HUES48 (cell line): Measurements from ENCODE around the gene HEXB.

Experiments used
- H3K27ac ChIP-seq: one replicate; pipeline ENCODE4 v1.7.0; 2013; ENCODE audit warnings: low read depth, low read length, inconsistent platforms
- H3K27me3 ChIP-seq: 2 replicates; pipeline ENCODE4 v1.6.1; 2013; ENCODE audit warnings: mild to moderate bottlenecking, low read length; ENCODE audit not compliant: control insufficient read depth, insufficient read depth
- H3K36me3 ChIP-seq: 2 replicates; pipeline ENCODE4 v1.6.1; 2013; ENCODE audit warnings: low read length; ENCODE audit not compliant: control insufficient read depth, insufficient read depth
- H3K4me1 ChIP-seq: 2 replicates; pipeline ENCODE4 v1.6.1; 2013; ENCODE audit warnings: mild to moderate bottlenecking, low read length; ENCODE audit not compliant: control insufficient read depth, insufficient read depth
- H3K4me3 ChIP-seq: 2 replicates; pipeline ENCODE4 v1.5.1; 2013; ENCODE audit warnings: mild to moderate bottlenecking, low read depth, low read length
- H3K9ac ChIP-seq: 2 replicates; pipeline ENCODE4 v1.6.1; 2013; ENCODE audit warnings: mild to moderate bottlenecking, low read depth, low read length, moderate library complexity
- H3K9me3 ChIP-seq: 2 replicates; pipeline ENCODE4 v1.6.1; 2013; ENCODE audit warnings: low read length; ENCODE audit not compliant: control insufficient read depth, insufficient read depth

Gene HEXB

DNA sequence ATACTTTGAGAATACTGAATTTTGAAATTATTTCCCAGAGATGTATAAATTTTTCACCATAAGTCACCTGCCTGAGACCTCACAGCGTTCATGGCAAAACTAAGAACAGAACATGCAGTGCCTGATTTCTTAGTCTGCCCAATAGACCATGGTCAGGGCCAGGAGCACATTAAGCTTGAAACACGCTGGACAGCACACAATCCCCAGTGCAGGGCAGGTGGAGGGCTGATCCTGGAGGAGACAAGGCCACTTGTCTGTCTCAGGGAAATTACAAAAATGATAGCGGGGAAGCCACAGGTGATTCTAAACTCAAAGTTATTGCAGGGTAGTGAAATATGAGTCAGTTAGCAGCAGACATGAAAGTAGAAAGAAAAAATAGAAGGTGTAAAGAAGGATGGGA is 25.9 kb upstream of the HEXB start:
- H3K27me3 ChIP-seq: no peaks in the 10 kb centered on the region
- H3K4me1 ChIP-seq: no peaks in the 10 kb centered on the region
- no peak overlapping the region for H3K27ac ChIP-seq
- H3K36me3 ChIP-seq: no peaks in the 10 kb centered on the region
- 0 out of 2 replicates have a peak, but pooled peaks cover 4% of the 10 kb centered on the region for H3K9me3 ChIP-seq
- H3K4me3 ChIP-seq: no peak overlapping the region
- H3K9ac ChIP-seq: no peak overlapping the region

DNA sequence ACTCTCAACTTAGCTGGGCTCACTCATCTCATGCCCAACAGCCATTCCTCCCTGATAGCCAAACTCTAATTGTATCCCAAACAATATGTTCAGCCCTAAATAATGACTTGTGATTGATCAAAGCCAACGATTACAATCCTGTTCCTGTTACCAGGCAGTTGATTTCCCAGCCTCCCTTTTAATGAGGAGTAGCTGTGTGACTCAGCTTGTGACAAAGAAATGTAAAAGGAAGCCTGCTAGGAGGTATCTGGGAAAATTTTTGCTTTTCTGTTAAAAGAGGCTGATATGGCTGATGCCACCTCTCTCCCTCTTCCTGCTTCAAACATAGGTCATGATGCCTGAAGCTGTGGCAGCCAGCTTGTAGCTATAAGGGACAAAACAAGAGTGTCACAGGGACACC is 24.9 kb upstream of the HEXB start:
- no peak overlapping the region for H3K4me3 ChIP-seq
- 0 out of 2 replicates have a peak, but pooled peaks cover 4% of the 10 kb centered on the region for H3K9me3 ChIP-seq
- no peaks in the 10 kb centered on the region for H3K36me3 ChIP-seq
- H3K27ac ChIP-seq: no peak overlapping the region
- no peaks in the 10 kb centered on the region for H3K27me3 ChIP-seq
- H3K4me1 ChIP-seq: no peaks in the 10 kb centered on the region
- H3K9ac ChIP-seq: no peak overlapping the region

DNA sequence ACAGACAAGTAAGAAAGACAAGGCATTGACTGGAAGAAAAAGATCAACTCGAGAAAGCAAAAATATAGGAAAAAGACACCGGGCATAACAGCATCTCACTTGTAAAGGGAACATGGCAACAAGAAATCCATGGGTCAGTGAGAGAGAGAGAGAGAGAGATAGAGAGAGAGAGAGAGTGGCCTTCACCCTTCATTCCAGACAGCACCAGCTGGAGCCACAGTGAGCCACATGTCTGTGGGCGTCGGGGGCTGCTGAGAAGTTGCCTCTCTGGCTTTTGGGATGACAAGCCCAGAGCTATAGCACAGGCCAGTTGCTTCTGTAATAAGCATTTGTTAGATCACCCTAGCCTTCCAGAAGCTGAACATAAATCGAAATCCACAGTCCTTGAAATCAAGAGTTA is 24.2 kb upstream of the HEXB start:
- Histone ChIP-seq H3K4me3 (no peak overlapping the region), H3K4me1 (no peaks in the 10 kb centered on the region), H3K9me3 (0 out of 2 replicates have a peak, but pooled peaks cover 4% of the 10 kb centered on the region)

DNA sequence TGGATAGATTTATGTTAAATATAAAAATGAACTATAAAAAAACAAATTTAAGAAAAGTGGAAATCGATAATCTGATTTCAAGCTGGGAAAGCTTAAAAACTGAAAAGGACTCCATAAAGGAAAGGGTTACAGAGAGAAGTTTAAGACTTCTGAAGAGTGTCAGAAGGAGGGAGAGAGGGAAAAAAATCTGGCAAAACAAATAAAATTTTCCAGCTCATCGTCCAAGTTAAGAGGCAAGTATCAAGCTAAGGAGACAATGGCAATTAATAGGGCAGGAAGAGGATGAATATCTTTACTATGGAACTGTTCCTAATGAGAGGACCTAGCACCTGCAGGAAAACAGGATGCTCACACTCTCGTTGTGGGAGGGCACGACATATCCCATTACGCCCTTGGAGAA is 20.5 kb upstream of the HEXB start:
- no peaks in the 10 kb centered on the region for H3K27me3 ChIP-seq
- H3K27ac ChIP-seq: no peak overlapping the region
- H3K4me3 ChIP-seq: no peak overlapping the region
- no peaks in the 10 kb centered on the region for H3K36me3 ChIP-seq
- H3K4me1 ChIP-seq: no peaks in the 10 kb centered on the region
- H3K9ac ChIP-seq: no peak overlapping the region
- H3K9me3 ChIP-seq: no peaks in the 10 kb centered on the region

More for the DNA sequence above, 24.2 kb upstream of the HEXB start:
- H3K36me3 ChIP-seq: no peaks in the 10 kb centered on the region
- no peak overlapping the region for H3K9ac ChIP-seq
- no peak overlapping the region for H3K27ac ChIP-seq
- H3K27me3 ChIP-seq: no peaks in the 10 kb centered on the region

DNA sequence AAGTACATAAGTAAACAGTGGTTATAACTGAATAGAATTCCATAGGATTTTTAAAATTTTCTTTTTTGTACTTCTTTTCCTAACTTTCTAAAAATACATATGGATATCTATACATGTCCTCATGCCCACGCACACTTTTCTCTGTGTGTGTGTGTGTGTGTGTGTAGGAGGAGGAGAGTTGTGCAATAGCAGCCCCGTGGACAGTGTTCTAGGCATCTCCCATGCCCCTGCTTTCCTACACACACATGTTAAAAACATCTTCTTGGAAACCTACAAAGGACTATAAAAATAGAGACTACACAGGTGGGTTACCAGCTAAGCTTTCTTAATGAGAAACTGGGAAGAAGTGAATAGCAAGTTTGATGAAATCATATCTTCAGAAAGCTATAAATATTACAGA is 19.8 kb upstream of the HEXB start:
- Histone ChIP-seq H3K27me3 (no peaks in the 10 kb centered on the region), H3K9me3 (no peaks in the 10 kb centered on the region), H3K9ac (no peak overlapping the region), H3K4me1 (no peaks in the 10 kb centered on the region), H3K36me3 (no peaks in the 10 kb centered on the region), H3K4me3 (no peak overlapping the region), H3K27ac (no peak overlapping the region)

DNA sequence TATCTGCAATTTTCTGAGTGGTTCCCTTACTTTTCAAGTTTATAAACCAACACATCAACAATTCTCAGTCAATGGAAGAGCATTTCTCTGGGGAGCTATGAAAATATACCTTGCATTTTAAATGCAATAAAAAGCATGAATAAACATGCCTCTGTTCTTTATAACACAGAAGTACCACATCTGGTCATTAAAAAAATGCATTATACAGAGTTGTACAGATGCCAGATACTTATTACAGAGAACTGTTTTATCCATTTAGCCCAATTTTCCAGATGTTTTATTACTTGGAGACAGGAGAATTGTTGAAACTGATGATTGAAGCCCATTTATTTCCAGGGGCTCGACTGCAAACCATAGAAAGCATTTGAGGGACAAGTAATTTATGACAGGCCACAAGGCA is 19.2 kb upstream of the HEXB start:
- Histone ChIP-seq H3K27ac (no peak overlapping the region), H3K4me1 (no peaks in the 10 kb centered on the region), H3K9me3 (no peaks in the 10 kb centered on the region), H3K36me3 (no peaks in the 10 kb centered on the region), H3K27me3 (no peaks in the 10 kb centered on the region), H3K4me3 (no peak overlapping the region), H3K9ac (no peak overlapping the region)

DNA sequence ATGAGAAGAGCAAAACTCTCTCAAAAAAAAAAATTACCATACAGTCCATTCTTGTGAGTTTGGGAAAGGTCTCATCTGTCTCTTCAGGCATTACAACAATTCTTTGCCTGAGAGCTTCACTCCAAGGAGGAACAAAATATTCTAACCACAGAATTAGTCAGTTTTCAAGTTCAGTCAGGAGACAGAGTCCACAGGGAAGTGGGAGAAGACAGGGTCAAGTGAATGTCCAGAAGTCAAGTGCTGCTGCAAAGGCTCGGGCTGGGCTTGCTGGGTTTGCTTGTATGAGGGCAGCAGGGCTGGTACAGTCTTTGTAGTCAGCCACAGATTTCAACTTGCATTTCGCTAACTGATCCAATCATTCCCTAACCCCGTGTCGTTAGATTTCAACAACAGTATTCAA is 17.6 kb upstream of the HEXB start:
- H3K4me1 ChIP-seq: no peaks in the 10 kb centered on the region
- H3K9me3 ChIP-seq: no peaks in the 10 kb centered on the region
- H3K9ac ChIP-seq: no peak overlapping the region
- H3K27ac ChIP-seq: no peak overlapping the region
- H3K4me3 ChIP-seq: no peak overlapping the region
- no peaks in the 10 kb centered on the region for H3K36me3 ChIP-seq
- H3K27me3 ChIP-seq: no peaks in the 10 kb centered on the region

DNA sequence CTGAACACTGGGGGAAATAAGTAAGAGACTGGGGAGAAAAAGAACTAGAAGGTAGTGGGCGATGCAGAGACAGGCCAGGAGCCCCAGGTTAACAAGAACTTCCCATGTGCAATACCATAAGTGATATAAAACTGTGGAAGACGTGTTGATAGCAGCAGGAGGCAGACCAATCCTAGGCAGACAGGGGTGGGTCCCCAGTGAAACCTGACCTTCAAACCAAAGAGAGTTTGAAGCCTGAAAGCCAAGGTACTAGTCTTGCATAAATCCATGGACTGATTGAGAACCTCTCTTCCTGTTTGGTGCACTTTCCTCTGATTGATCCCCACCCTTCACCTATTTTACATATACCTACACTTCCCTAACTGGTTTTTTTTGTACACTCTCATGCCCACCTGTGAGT is 15.2 kb upstream of the HEXB start:
- H3K27me3 ChIP-seq: no peaks in the 10 kb centered on the region
- H3K9me3 ChIP-seq: no peaks in the 10 kb centered on the region
- H3K4me1 ChIP-seq: 0 out of 2 replicates have a peak, but pooled peaks cover 6% of the 10 kb centered on the region
- H3K9ac ChIP-seq: no peak overlapping the region
- H3K36me3 ChIP-seq: no peaks in the 10 kb centered on the region
- no peak overlapping the region for H3K4me3 ChIP-seq
- H3K27ac ChIP-seq: no peak overlapping the region

DNA sequence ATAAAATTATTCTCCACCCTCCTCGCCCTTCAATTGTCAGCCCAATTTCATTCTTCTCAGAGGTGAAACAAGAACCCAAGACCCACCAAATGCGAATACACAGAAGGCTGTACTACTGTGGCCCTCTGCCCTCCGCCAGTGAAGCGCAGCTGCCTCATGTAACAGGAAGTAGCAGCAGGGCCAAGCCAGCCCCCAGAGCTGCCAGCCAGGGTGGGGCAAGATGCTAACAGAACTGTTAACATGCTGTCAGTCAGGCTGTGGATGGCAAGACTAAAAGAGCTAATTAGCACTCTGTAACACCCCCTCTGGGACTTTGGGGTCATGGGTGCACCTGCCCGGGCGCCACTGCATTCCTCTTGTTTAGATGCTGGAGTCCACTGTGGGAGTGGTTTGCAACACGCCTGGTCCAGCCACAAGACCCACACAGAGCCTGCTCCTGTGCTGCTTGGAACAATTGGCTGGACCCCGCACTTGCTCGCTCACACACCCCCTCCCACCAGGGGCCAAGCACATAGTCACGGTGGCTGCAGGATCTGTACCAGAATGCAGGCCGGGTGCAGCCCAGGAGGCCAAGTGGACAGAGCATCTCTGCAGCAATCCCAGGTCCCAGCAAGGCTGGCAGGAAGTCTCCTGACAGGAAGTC is 14.5 kb upstream of the HEXB start:
- Histone ChIP-seq H3K27me3 (no peaks in the 10 kb centered on the region), H3K36me3 (no peaks in the 10 kb centered on the region)

DNA sequence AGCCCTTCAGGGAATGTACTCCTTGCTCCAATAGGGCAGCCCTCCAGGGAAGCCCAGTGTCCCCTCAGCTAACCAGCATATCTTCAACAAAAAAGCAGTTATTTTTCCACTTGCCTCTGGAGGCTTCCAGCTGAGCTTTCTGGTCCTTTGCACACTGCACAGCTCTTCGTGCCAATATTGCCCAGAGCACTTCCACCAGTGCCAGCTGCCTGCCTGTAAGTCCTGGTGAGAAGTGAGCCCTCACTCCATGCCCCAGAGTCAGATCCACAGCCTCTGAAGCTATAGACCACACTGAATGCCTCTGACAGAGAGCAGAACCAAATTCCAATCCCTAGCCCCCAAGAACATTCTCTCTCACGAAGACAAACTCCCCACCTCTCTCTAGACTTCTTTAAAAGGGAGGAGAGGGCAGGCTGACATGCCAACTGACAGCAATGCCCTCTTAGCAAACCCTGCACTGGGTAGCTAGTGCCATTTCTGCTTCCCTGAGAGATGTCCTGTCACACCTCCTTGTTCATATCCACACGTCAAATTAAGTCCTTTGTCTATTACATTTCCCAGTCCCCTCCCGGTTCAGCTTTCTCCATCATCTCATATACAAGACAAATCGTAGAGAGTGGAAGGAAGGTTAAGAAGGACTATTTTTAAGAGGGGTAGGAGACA is 12.7 kb upstream of the HEXB start:
- Histone ChIP-seq H3K27me3 (no peaks in the 10 kb centered on the region), H3K9me3 (no peaks in the 10 kb centered on the region), H3K36me3 (no peaks in the 10 kb centered on the region), H3K9ac (no peak overlapping the region), H3K27ac (no peak overlapping the region), H3K4me1 (0 out of 2 replicates have a peak, but pooled peaks cover 6% of the 10 kb centered on the region), H3K4me3 (no peak overlapping the region)

More for the DNA sequence above, 14.5 kb upstream of the HEXB start:
- Histone ChIP-seq H3K27ac (no peak overlapping the region), H3K9me3 (no peaks in the 10 kb centered on the region), H3K4me1 (0 out of 2 replicates have a peak, but pooled peaks cover 6% of the 10 kb centered on the region), H3K4me3 (no peak overlapping the region), H3K9ac (no peak overlapping the region)

DNA sequence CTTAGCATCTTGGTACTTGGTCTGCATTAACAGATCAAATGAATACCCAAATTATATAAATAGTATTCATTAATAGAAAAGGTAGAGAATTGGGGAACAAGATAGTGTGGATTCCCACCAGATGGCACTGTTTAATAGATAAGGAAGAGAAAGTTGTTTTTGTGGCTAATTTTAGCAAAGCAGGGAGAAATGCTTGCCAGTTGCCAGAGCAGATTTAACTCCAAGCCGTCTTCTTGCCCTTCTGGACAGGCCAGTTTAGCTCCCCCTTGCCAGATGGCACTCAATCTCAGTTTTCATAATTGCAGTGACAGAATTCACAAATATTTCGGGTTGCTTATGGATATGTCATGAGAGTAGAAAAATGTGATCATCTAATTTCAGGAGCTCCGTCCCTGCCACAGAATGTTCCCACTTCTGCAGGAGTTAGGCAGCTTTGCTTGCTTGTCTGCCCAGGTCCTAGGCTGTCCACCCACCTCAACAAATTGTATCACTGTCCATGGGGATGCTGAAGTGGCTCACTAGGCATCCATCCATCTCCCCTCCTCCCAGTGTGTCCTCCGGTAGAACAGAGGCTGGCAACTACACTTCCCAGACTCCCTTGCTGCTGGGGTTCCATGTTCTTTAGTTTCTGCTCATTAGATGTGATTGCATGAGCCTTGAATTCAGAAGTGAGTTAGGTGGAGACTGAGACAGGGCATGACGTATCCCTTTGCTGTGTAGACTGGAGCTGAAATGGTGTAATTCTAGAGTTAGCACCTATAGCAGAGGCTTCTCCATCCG is 11.8 kb upstream of the HEXB start:
- Histone ChIP-seq H3K9ac (no peak overlapping the region), H3K4me3 (no peak overlapping the region), H3K27ac (no peak overlapping the region), H3K36me3 (no peaks in the 10 kb centered on the region), H3K9me3 (no peaks in the 10 kb centered on the region), H3K4me1 (0 out of 2 replicates have a peak, but pooled peaks cover 6% of the 10 kb centered on the region), H3K27me3 (no peaks in the 10 kb centered on the region)
